Stimulated activated CD4-positive, alpha-beta T cell treated with anti-CD3 and anti-CD28 coated beads, TNF-alpha, amount 100 ng/mL, for 24 hours (primary cell): ENCODE data around the gene CTSD.

ENCODE experiments used
- DNase-seq, 3 experiments: peaks; one replicate each; pipeline ENCODE4 v3.0.0-alpha.2; 2020; ENCODE audit warnings: low read depth in 3 of 3

The CTSD gene

GRCh38 chr11:1729692-1730011, 34.1 kb downstream of the CTSD start:
- no peak for DNase-seq

DNA sequence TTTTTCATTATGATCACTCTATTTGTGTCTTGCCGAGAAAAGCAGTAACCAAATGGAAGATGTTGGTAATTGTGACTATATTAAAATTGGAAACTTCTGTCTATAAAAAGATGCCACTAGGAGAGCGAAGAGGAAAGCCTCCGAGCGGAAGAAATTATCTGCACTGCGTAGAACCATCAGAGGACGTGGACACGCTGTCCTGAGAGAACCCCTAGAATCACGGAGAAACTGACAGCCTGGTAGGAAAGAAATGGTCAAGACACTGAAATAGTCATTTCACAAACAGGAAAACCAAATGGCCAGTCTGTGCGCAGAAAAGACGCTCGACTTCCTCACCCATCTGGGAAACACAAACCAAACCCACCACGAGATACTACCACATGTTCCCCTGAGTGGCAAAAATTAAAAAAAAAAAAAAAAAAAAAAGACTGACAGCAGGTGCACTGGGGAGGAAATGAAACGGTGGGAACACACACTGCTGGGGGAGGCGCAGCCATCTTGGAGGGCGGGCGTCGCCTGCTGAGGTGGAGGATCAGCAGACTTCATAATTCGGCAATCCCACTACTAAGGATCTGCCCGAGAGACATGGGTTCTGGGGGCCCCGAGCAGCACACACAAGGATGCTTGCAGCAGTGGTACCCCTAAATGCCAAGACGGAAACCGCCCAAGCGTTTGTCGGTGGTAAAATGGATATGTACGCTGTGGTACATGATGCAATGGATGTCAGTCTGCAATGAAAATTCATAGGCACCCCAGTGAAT, 34.6 kb downstream of the CTSD start:
- DNase-seq = no peak

DNA sequence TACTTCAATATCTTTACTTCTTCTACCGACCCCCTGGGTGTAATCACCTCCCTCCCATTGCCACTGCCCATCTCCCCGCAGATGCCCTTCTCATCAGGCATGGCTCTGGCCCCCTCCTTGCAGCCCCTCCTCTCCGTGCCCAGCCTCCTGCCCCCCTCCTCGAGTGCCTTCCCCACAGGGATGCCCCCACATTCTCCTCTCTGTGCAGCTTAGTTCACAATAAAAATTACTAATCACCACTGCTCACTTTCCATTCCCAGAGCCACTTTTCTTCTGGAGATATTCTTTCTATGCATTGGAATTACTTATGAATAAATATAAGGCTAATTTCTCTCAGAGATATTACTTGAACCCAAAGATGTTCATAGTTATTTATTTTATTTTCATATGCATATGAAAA, 35.4 kb downstream of the CTSD start:
- no peak for DNase-seq

- no peak for DNase-seq
Measured at GRCh38 chr11:1727861-1728260, 35.9 kb downstream of the CTSD start.

GRCh38 chr11:1727096-1727690, 36.5 kb downstream of the CTSD start:
- DNase-seq = no peak

- no peak for DNase-seq
Measured at GRCh38 chr11:1719781-1720180, 43.9 kb downstream of the CTSD start.

DNA sequence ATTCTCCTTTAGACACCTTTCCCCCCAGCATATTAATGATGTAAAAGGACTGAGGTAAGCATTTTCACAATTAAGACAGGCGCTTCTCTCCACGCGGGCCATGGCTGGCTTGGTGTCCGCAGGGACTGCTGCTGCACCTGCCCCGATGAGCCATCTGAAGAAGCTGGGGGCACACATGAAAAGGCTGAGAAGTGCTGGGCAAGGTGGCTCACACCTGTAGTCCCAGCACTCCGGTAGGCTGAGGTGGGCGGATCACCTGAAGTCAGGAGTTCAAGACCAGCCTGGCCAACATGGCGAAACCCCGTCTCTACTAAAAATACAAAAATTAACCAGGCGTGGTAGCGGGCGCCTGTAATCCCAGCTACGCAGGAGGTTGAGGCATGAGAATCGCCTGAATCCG, 45.4 kb downstream of the CTSD start:
- DNase-seq = no peak

DNA sequence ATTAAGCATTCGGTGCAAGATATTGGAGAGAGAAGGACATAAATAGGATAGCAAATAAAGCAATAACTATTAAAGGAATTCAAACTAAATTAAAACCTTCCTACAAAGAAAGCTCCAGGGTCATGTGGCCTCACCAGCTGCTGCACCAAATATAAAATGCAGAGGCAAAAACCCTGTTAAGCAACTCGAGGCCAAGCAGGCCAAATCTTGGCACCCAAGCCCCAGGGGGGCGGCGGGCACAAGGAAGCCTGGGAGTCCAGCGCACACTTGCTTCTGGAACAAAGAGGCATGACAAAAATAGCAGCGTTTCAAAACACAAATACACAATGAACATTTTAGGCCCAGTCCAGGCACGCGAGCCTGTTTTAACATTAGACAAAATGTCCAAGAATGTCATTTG, 46.0 kb downstream of the CTSD start:
- no peak for DNase-seq

- no peak for DNase-seq
Measured at GRCh38 chr11:1714908-1715885, 48.5 kb downstream of the CTSD start.

- no peak for DNase-seq
Measured at GRCh38 chr11:1708716-1709115, 55.0 kb downstream of the CTSD start.

DNA sequence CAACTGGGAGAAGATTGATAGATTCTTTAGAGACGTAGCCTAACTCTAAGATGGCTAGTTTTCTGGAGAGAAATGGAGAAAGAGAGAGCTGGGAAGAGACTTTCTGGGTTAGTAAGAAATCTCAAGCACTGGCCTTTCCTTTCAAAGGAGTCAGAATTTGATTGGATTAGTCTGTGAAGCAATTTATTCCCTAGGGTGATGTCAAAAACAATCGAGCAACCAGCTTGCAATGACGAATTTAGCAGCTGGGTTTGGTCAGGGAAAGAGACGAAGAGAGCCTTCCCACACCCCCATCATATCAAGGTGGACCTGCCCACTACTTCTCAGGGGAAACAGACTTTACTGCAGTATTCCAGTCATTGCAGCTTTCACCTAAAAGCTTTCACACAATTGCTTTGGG, 56.0 kb downstream of the CTSD start:
- DNase-seq = no peak

GRCh38 chr11:1706634-1707400, 56.9 kb downstream of the CTSD start:
- DNase-seq = peak in 1 of 3 experiments; percentile 16

DNA sequence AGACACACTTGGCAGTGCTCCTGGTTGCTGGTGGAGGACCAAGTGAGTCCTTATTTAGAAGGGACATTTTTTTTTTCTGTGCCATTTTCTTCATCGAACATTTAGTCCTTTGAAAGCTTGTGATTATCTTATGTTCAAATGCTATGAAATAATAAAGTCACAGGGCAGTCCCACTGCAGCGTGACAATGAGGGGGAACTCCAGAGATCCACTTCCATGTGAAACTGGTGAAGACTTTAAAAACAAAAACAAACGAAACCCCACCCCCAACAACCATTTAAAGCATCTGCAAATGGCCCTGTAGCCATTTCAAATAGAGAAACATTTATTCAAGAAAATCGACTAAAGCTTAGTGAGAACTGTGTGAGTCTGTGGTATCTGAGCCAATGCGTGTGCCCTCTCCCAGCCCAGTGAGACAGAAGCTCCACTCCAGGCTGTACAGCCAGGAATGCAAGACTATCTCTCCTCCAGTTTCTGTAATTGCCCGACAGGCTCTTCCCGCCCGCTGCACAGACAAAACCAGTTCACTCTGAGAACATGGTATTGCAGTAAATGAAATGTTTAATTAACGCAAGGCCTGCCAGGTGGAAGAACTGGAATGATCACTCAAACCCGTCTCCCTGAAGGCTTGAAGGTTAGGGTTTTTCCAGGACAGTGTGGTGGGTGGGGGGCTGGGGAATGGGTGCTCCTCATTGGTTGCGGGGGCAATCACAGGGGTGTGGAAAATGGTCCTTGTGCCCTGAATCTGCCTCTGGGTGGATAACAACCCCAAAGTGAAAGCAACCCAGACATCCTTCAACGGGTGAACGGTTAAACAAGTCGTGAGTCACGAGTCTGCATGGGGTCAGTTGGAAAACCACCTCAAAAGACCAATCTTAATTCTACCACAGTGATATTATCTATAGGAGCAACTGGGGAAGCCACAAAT, 58.3 kb downstream of the CTSD start:
- no peak for DNase-seq

DNA sequence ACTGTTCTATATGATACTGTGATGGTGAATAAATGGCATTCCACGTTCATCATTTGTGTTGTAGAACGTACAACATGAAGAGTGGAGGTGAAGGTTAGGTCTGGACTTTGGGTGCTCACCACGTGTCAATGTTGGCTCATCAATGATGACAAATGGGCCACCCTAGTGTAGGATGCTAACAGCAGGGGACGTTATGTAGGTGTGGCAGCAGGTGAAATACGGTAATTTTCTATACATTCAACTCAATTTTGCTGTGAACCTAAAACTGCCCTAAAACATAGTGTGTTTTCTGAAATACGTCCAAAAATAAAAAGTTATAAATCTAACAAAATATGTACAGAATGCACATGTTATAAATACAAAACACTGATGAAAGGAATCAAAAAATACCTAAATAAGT, 60.6 kb downstream of the CTSD start:
- no peak for DNase-seq
